Gastrocnemius medialis (tissue), 4 donors: Measurements from ENCODE around the gene LANCL2. TPM values are rescaled to one million over a fixed set of nuclear protein-coding genes. Genes with fewer than 3 reads are reported as not detected.

Source experiments
- ATAC-seq, 2 donors: fragments of 150-250 bp; one replicate each; pipeline ENCODE4 v1.9.1; 2016
- DNase-seq, 2 donors: peaks; one replicate each; pipeline ENCODE4 v3.0.0-alpha.2; 2019
- H3K27ac ChIP-seq, 4 donors: fragments of 200-600 bp; sonication (generic); 1 replicate in 1 of 4; 2 replicates in 3 of 4; pipeline ENCODE4 v1.5.1; 2016 to 2018; ENCODE audit warnings: mild to moderate bottlenecking in 2 of 4, moderate library complexity in 1 of 4
- H3K27me3 ChIP-seq, 3 donors: fragments of 200-600 bp; sonication (generic) in 2 of 3; 1 replicate in 1 of 3; 2 replicates in 2 of 3; pipeline versions ENCODE4 v1.5.1 to v1.6.0; 2016 to 2019; ENCODE audit warnings: mild to moderate bottlenecking in 1 of 3, moderate library complexity in 1 of 3
- H3K36me3 ChIP-seq, 2 donors: fragments of 200-600 bp; sonication (generic) in 1 of 2; one replicate each; pipeline ENCODE4 v1.5.1; 2017 to 2018
- H3K4me1 ChIP-seq, 2 donors: fragments of 200-600 bp; sonication (generic) in 1 of 2; one replicate each; pipeline ENCODE4 v1.5.1; 2016 to 2017; ENCODE audit warnings: mild to moderate bottlenecking in 2 of 2
- H3K4me3 ChIP-seq, 4 donors: fragments of 200-600 bp; sonication (generic) in 3 of 4; 1 replicate in 1 of 4; 2 replicates in 3 of 4; pipeline ENCODE4 v1.5.1; 2016 to 2019; ENCODE audit warnings: mild to moderate bottlenecking in 2 of 4
- H3K9me3 ChIP-seq, 3 donors: fragments of 200-600 bp; sonication (generic) in 2 of 3; 1 replicate in 1 of 3; 2 replicates in 2 of 3; pipeline ENCODE4 v1.5.1; 2016 to 2019
- POLR2A ChIP-seq, 2 donors: fragments of 450-650 bp; IDR thresholded peaks; one replicate each; pipeline ENCODE4 v1.6.1; 2017; ENCODE audit warnings: antibody characterized with exemption in 2 of 2, mild to moderate bottlenecking in 2 of 2, moderate library complexity in 2 of 2
- in situ Hi-C, 4 donors: fragments of 200-750 bp; cut with MboI; loops; one replicate each; pipeline versions ENCODE4 v1.15.0 to v1.8.0; 2017; ENCODE audit warnings: low sequenced_read_pairs in 4 of 4
- intact Hi-C: fragments of 100-400 bp; cut with DNase I; formaldehyde crosslinking; loops from one replicate; pipeline ENCODE4 v1.15.1; 2023; ENCODE audit warnings: low total_unique reads
- total RNA-seq, 4 donors: library from RNA; depleted of rRNA; stranded (reverse); fragments of >200 nt; gene quantifications; one replicate each; pipeline versions ENCODE4 v1.1.0 to v1.2.3, GENCODE V29; 2016
- TF ChIP-seq, protein P1 (sequence below), 5 experiments: fragments of 450-650 bp in 3 of 5; fragments of 200-600 bp in 2 of 5; sonication (generic) in 2 of 5; IDR thresholded peaks in 4 of 5; conservative IDR thresholded peaks in 1 of 5; 1 replicate in 4 of 5; 2 replicates in 1 of 5; pipeline ENCODE4 v1.5.1; 2016 to 2019; ENCODE audit warnings: antibody characterized with exemption in 5 of 5, mild to moderate bottlenecking in 3 of 5, moderate library complexity in 3 of 5

LANCL2 gene
- total RNA-seq, 4 donors from 2014 or later, result 5.1 to 13.0 (median 7.4) TPM

DNA sequence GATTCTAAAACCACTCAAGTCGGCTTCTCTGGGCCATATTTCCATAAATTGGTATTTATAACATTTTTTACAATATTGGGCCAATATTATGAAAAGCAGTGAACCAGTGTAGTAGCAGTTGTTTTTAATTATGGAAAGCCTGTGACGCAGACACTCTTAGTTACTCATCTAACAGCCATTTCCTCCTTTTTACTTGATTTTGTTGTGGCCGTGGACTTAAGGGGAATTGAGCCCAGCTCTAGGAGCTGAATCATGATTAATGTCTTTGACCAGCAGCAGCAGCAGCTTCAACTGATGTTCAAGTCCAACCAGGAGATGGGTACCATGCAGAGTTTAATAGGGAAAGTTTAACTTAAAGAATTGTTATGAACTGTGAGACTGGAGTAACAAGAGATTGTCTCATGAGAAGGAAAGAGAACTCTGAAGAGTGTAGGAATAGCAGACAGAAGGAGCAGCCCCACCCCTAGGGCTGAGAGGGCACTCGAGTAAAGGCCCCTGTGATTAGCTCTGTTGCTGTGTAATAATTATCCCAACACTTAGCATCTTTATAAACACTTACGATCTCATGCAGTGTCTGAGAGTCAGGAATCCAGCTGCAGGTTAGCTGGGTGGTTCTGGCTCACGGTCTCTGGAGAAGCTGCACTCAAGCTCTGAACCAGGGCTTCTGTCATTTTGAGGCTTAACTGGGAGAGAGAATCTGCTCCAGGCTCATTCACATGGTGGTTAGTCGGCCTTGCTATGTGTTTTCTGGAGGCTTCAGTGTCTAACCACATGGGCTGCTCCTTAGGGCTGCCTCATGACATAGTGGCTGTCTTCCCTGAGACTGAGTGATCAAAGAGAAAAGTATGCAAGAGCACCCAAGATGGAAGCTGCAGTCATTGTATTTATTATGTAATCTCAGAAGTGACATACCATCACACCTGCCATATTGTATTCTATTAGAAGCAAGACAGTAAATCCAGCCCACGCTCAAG is 4.6 kb downstream of the LANCL2 start:
- Histone ChIP-seq H3K4me3 (no peak overlapping the region), H3K4me1 (peaks cover 7 to 21% of the 10 kb centered on the region in 2 donors), H3K36me3 (no peaks in the 10 kb centered on the region), H3K27me3 (no peaks in the 10 kb centered on the region), H3K9me3 (no peaks in the 10 kb centered on the region), H3K27ac (no peak overlapping the region)
- no peak for ATAC-seq
- intact Hi-C loops, result loop anchor here (2.0 to 10.0 kb wide), 5 partner anchors 87 to 713 kb away; partner anchors contain the start of genes MRPS17 and VOPP1
- TF ChIP-seq, protein P1, sequence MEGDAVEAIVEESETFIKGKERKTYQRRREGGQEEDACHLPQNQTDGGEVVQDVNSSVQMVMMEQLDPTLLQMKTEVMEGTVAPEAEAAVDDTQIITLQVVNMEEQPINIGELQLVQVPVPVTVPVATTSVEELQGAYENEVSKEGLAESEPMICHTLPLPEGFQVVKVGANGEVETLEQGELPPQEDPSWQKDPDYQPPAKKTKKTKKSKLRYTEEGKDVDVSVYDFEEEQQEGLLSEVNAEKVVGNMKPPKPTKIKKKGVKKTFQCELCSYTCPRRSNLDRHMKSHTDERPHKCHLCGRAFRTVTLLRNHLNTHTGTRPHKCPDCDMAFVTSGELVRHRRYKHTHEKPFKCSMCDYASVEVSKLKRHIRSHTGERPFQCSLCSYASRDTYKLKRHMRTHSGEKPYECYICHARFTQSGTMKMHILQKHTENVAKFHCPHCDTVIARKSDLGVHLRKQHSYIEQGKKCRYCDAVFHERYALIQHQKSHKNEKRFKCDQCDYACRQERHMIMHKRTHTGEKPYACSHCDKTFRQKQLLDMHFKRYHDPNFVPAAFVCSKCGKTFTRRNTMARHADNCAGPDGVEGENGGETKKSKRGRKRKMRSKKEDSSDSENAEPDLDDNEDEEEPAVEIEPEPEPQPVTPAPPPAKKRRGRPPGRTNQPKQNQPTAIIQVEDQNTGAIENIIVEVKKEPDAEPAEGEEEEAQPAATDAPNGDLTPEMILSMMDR (IDR thresholded peaks at IDR 0.05 in 4 of 5, conservative IDR thresholded peaks at IDR 0.05 in 1 of 5), result no peak
- no peak for TF ChIP-seq POLR2A (IDR thresholded peaks at IDR 0.05)
- in situ Hi-C loops, result loop anchor here in 2 of 4 donors (25.0 kb wide), 2 partner anchors 607 to 693 kb away; partner anchors contain the start of genes SEC61G (in 2 of the 2), CCT6A (in 1 of the 2), PSPH (in 1 of the 2) and SUMF2 (in 1 of the 2)
- DNase-seq, result no peak

DNA sequence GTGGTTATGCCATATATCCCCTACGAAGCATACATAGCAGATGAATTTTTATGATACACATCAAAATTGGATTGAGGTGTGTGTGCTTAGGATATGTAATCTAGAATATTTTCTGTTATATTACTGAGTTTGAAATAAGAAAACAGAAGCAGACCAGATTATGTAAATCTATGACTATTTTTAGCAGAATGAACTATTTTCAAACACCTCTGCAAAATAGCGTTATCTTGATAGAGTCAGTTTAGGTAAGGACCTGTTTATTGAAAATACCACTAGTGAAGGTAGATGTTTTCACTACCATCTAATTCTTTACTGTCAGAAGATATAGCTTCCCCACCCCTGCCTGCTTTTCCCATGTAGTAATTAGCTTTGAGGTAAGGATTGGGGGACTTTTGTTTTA is 9.1 kb downstream of the LANCL2 start:
- in situ Hi-C loops, result loop anchor here in 2 of 4 donors (25.0 kb wide), 2 partner anchors 612 to 688 kb away; partner anchors contain the start of genes SEC61G (in 2 of the 2), CCT6A (in 1 of the 2), PSPH (in 1 of the 2) and SUMF2 (in 1 of the 2)
- intact Hi-C loops, result no loop called here

DNA sequence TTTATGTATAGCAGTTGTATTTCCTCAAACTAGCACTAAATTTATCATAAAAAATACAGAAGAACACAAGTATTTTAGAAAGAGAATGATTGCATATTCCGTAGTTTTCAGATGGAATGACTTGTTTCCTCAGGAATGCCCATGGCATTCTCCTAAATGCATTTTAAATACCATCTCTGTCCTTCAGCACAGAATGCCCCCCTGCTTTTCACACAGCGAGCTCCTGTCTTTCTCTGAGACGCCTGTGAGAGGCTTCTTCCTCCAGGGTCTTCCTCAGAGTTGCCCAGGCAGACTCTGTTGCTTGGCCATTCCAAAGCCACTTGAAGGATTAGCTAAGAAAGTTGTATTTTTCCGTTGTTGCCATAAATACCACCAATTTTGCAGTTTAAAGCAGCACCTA is 10.1 kb downstream of the LANCL2 start:
- intact Hi-C loops, result no loop called here
- in situ Hi-C loops, result no loop called here
- no peak overlapping the region for H3K4me3 ChIP-seq
- no peak overlapping the region for H3K27ac ChIP-seq
- no peak for ATAC-seq
- no peak for DNase-seq
- no peaks in the 10 kb centered on the region for H3K9me3 ChIP-seq
- no peaks in the 10 kb centered on the region for H3K4me1 ChIP-seq
- no peaks in the 10 kb centered on the region for H3K36me3 ChIP-seq
- H3K27me3 ChIP-seq, result no peaks in the 10 kb centered on the region
- no peak for TF ChIP-seq POLR2A (IDR thresholded peaks at IDR 0.05)
- TF ChIP-seq, protein P1 (IDR thresholded peaks at IDR 0.05 in 4 of 5, conservative IDR thresholded peaks at IDR 0.05 in 1 of 5), result no peak

More for the DNA sequence above, 9.1 kb downstream of the LANCL2 start:
- DNase-seq, result no peak
- H3K27ac ChIP-seq, result no peak overlapping the region
- H3K4me1 ChIP-seq, result no peaks in the 10 kb centered on the region
- H3K9me3 ChIP-seq, result no peaks in the 10 kb centered on the region
- no peaks in the 10 kb centered on the region for H3K27me3 ChIP-seq
- no peak overlapping the region for H3K4me3 ChIP-seq
- TF ChIP-seq POLR2A (IDR thresholded peaks at IDR 0.05), result no peak
- TF ChIP-seq, protein P1 (IDR thresholded peaks at IDR 0.05 in 4 of 5, conservative IDR thresholded peaks at IDR 0.05 in 1 of 5), result no peak
- no peaks in the 10 kb centered on the region for H3K36me3 ChIP-seq
- no peak for ATAC-seq

DNA sequence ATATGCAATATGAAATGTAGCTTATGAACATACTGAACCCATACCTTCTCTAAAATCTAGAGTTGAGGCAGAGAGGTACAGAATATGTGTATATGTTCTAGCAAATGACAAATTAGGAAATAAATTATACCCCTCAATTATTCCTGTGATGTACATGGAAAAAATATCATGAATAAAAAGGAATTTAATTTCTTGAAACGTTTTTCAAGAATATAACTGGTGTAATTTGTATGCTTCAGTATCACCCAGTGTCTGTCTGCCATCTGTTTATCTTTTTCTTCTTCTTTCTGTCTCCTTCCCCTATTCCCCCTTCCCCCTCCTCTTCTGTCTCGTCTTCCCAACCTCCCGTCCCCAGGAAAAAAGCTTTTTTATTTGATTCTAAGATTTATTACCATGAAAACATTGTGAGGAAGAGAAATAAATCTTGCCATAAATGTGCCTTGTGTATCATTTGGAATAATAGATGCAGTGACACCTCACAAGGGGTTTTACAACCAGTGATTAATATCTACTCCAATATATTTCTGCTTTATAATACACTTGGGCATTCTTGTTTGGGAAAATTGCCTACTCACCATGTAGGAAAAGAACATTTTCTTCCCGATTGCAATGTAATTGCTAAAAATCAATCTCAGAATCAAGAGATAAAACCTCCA is 12.2 kb downstream of the LANCL2 start:
- in situ Hi-C loops, result no loop called here
- DNase-seq, result no peak
- H3K36me3 ChIP-seq, result no peaks in the 10 kb centered on the region
- intact Hi-C loops, result no loop called here
- H3K4me1 ChIP-seq, result no peaks in the 10 kb centered on the region
- no peaks in the 10 kb centered on the region for H3K27me3 ChIP-seq
- H3K4me3 ChIP-seq, result no peak overlapping the region
- no peak for TF ChIP-seq POLR2A (IDR thresholded peaks at IDR 0.05)
- TF ChIP-seq, protein P1 (IDR thresholded peaks at IDR 0.05 in 4 of 5, conservative IDR thresholded peaks at IDR 0.05 in 1 of 5), result no peak
- no peaks in the 10 kb centered on the region for H3K9me3 ChIP-seq
- H3K27ac ChIP-seq, result no peak overlapping the region
- no peak for ATAC-seq
